ENCODE data around the gene MTHFSD.

MTHFSD gene

DNA sequence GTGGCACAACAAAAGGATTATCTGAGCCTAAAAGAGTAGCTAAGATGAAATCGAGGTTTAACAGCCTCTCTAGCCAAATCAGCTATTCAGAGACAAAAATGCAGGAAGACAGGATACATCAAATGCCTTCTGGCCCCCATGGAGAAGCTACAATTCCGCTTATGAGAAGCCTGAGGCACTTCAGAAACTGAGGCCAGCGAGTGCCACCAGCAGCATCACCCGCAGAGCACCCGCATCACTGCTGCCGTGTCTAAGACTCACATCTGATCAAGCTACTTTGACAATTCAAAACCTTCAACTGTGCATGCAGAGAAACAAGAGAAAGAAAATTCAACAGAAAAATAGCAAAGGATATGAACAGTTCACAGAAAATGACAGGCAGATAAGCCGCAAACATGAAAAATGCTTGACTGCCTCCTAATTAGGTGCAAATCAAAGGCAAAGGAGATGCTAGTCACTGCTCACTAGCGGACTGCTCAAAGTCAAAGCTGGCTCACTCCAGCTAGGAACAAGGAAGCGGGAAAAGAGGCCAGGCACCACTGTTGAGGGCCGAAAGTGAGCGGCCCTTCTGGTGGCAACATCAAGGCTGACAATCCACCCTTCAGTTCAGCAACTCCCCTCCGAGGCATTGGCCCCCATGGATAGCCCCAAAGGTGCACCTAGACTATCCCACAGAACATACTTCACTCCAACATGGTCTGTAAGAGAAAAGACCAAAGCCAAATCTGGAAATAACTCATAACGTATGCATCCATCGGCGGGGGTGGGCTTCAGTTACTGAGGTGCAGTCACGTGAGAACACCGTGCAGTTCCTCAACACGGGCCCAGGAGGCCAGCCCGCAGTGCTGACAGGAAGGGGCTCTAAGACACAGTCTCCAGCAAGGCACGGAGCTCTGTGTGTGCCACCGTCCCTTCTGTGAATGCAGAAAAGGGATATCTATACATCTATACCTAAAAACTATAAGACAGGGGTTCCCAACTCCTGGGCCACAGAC is 12.0 kb downstream of the MTHFSD start:
- Histone ChIP-seq H3K36me3 (ENCODE audit: insufficient read depth, low read length) (peaks cover 62% of the 10 kb centered on the region), H3K4me1 (ENCODE audit: insufficient read depth, low read length) (no peaks in the 10 kb centered on the region), H3K27me3 (ENCODE audit: insufficient read depth, low read length) (no peaks in the 10 kb centered on the region), H3K9me3 (ENCODE audit: insufficient read depth, low read depth, low read length) (no peaks in the 10 kb centered on the region), H3K27ac (ENCODE audit: low read depth, low read length) (no peak overlapping the region), H3K4me3 (ENCODE audit: low read length) (no peak overlapping the region), H3K9ac (ENCODE audit: low read depth, low read length) (no peak overlapping the region)
- WGBS = 95% methylated on average over 21 of the region's 21 CpGs

DNA sequence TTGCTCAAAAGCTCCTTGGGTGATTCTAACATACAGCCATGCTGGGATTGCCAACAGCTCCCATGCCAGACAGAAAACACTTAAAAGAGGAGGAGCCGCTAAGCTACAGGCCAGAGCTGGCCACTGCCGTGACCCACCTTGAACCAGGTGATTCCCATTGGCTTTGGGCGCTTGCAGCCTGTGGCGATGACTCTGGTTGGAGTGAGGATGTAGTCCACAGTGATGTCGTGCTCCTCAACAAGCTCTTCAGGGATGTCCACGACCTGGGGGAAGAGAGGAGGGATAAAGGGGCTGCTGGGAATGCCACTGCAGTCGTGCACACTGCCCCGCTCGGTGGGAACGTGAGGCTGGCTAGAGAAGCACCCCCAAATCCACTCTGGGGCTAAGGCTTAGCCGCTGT is 13.5 kb downstream of the MTHFSD start:
- H3K27me3 ChIP-seq (ENCODE audit: insufficient read depth, low read length) = no peaks in the 10 kb centered on the region
- H3K9ac ChIP-seq (ENCODE audit: low read depth, low read length) = no peak overlapping the region
- no peak overlapping the region for H3K4me3 ChIP-seq (ENCODE audit: low read length)
- no peak overlapping the region for H3K27ac ChIP-seq (ENCODE audit: low read depth, low read length)
- peaks cover 58% of the 10 kb centered on the region for H3K36me3 ChIP-seq (ENCODE audit: insufficient read depth, low read length)
- 97% methylated on average over 11 of the region's 11 CpGs for WGBS
- no peaks in the 10 kb centered on the region for H3K4me1 ChIP-seq (ENCODE audit: insufficient read depth, low read length)
- H3K9me3 ChIP-seq (ENCODE audit: insufficient read depth, low read depth, low read length) = no peaks in the 10 kb centered on the region

DNA sequence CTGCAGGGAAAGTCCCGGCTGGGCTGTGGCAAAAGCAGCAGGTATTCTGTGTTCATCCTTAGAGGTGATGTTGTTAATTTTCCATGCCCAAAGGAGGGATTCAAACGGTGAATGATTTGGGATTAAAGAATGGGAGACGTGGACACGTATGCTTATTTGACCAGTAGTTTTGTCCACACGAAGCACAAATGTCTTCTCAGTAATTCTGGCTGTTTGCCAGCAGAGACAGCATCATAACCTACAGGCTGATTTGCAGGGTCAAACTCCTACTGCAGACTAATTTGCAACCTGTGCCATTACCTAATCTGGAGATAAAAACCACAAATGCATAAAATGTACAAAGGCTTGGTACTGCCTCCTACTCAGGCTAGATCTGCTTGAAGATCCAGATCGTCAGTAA is 14.1 kb downstream of the MTHFSD start:
- H3K4me3 ChIP-seq (ENCODE audit: low read length) = no peak overlapping the region
- 91% methylated on average over 6 of the region's 6 CpGs for WGBS
- H3K9me3 ChIP-seq (ENCODE audit: insufficient read depth, low read depth, low read length) = no peaks in the 10 kb centered on the region
- no peaks in the 10 kb centered on the region for H3K4me1 ChIP-seq (ENCODE audit: insufficient read depth, low read length)
- H3K27me3 ChIP-seq (ENCODE audit: insufficient read depth, low read length) = no peaks in the 10 kb centered on the region
- peaks cover 54% of the 10 kb centered on the region for H3K36me3 ChIP-seq (ENCODE audit: insufficient read depth, low read length)
- no peak overlapping the region for H3K9ac ChIP-seq (ENCODE audit: low read depth, low read length)
- H3K27ac ChIP-seq (ENCODE audit: low read depth, low read length) = no peak overlapping the region

DNA sequence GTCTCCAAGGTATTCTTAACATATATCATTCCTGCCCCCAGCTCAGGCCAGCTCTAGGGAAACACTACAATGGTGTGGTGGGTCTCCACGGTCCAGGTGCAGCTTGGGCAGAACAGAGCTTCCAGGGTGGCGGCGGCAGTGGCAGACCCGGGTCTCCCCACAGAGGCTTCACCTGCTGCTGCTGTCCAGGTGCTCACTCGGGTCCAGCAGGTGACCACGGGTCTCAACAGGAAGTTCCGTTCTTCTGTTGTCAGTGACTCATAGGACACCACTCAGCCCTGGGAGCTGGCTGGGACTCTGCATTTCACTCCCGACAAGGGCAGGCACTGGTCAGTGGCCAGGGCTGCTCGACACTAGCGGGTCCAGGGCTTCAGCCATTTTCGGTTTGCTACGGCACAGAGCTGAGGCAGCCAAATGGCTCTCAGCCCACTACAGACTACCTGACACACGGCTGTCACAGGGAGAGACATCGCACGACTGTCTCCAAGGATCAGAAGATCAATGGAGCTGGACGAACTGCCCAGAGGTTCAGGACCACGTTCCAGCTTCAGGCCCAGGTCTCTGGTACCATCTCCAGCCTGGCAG is 16.7 kb downstream of the MTHFSD start:
- Histone ChIP-seq H3K36me3 (ENCODE audit: insufficient read depth, low read length) (peaks cover 48% of the 10 kb centered on the region), H3K4me3 (ENCODE audit: low read length) (no peak overlapping the region), H3K9me3 (ENCODE audit: insufficient read depth, low read depth, low read length) (no peaks in the 10 kb centered on the region), H3K4me1 (ENCODE audit: insufficient read depth, low read length) (no peaks in the 10 kb centered on the region), H3K27me3 (ENCODE audit: insufficient read depth, low read length) (no peaks in the 10 kb centered on the region), H3K27ac (ENCODE audit: low read depth, low read length) (no peak overlapping the region), H3K9ac (ENCODE audit: low read depth, low read length) (no peak overlapping the region)
- WGBS = 94% methylated on average over 17 of the region's 17 CpGs

DNA sequence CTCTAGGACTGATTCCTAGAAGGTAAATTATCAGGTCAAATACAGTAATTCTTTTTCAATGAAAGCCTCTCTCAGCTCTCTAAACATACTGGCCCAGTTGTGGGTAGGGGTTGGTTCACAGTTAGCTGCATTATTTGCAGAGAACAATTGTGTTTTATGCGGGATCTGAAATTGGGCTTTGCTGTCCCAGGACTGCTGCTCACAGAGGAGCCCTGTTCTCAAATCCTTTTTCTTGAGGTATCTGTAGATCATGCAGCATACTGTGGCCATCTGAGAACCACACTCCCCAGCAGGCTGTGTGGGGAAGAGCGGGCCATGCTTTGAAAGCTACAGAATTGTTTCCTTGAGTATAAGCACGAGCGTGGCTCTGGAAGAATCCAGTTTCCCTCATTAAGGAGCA is 17.5 kb downstream of the MTHFSD start:
- 97% methylated on average over 4 of the region's 4 CpGs for WGBS
- no peaks in the 10 kb centered on the region for H3K4me1 ChIP-seq (ENCODE audit: insufficient read depth, low read length)
- H3K9me3 ChIP-seq (ENCODE audit: insufficient read depth, low read depth, low read length) = no peaks in the 10 kb centered on the region
- H3K4me3 ChIP-seq (ENCODE audit: low read length) = no peak overlapping the region
- H3K27ac ChIP-seq (ENCODE audit: low read depth, low read length) = no peak overlapping the region
- no peak overlapping the region for H3K9ac ChIP-seq (ENCODE audit: low read depth, low read length)
- H3K27me3 ChIP-seq (ENCODE audit: insufficient read depth, low read length) = no peaks in the 10 kb centered on the region
- peaks cover 48% of the 10 kb centered on the region for H3K36me3 ChIP-seq (ENCODE audit: insufficient read depth, low read length)

DNA sequence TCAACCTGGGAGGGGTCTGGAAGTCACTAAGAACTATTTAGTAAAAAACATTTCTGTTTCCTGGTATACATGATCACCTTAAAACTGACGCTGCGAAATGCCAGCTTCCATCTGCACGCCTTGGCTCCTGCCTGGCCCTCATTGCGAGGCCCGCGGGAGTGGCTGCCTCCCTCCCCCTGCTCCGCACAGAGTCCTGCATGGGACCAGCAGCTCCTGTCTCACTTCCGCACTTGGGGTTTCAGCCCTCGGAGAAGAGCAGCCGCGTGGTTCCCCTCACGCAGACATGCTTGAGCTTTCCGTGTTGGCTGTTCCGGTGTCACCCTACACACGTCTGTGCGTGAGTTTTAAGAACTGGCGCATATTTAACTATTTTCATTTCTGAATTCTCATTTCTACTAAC is 18.4 kb downstream of the MTHFSD start:
- H3K27ac ChIP-seq (ENCODE audit: low read depth, low read length) = no peak overlapping the region
- no peaks in the 10 kb centered on the region for H3K4me1 ChIP-seq (ENCODE audit: insufficient read depth, low read length)
- peaks cover 40% of the 10 kb centered on the region for H3K36me3 ChIP-seq (ENCODE audit: insufficient read depth, low read length)
- no peak overlapping the region for H3K4me3 ChIP-seq (ENCODE audit: low read length)
- no peaks in the 10 kb centered on the region for H3K27me3 ChIP-seq (ENCODE audit: insufficient read depth, low read length)
- H3K9ac ChIP-seq (ENCODE audit: low read depth, low read length) = no peak overlapping the region
- no peaks in the 10 kb centered on the region for H3K9me3 ChIP-seq (ENCODE audit: insufficient read depth, low read depth, low read length)
- 95% methylated on average over 17 of the region's 17 CpGs for WGBS

DNA sequence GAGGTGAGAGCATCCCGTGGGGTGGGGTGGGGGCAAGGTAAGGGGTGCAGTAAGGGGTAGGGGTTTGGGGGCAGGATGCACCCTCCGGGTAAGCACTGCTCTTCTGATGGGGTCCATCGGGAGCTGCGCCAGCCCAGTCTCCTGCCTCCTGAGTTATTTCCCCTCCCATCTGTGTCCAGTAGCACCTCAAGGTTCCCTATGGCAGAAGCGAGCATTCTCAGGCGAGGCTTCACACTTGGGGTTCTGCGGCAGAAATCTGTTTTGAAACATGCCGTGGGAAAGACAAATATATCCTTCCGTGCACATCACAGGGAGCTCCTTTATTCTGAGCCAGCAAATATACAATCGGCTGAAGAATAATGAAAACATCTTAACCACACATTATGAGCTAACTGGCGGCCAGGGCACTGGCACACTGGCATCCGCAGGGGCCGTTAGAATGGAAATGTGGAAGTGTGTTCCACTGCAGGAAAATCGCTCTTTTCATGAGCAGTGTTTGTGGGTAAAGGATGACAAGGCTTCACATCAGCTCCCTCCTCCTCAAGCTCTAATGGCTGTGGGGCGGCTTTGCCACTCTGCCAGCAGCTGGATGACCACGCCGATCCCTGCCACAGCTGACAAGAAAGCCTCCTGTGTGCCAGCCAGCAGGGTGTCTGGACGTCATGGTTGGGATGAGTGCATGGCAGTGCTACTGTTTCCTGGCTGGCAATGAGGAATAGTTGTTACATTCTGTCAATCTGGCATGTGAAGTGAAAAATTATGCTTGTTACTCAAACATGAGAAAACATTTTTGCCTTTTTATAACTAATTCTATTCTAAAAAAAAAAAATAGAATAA is 20.0 kb downstream of the MTHFSD start:
- no peaks in the 10 kb centered on the region for H3K27me3 ChIP-seq (ENCODE audit: insufficient read depth, low read length)
- no peak overlapping the region for H3K4me3 ChIP-seq (ENCODE audit: low read length)
- 88% methylated on average over 18 of the region's 18 CpGs for WGBS
- H3K36me3 ChIP-seq (ENCODE audit: insufficient read depth, low read length) = peaks cover 26% of the 10 kb centered on the region
- no peak overlapping the region for H3K27ac ChIP-seq (ENCODE audit: low read depth, low read length)
- H3K9me3 ChIP-seq (ENCODE audit: insufficient read depth, low read depth, low read length) = no peaks in the 10 kb centered on the region
- H3K9ac ChIP-seq (ENCODE audit: low read depth, low read length) = no peak overlapping the region
- no peaks in the 10 kb centered on the region for H3K4me1 ChIP-seq (ENCODE audit: insufficient read depth, low read length)

DNA sequence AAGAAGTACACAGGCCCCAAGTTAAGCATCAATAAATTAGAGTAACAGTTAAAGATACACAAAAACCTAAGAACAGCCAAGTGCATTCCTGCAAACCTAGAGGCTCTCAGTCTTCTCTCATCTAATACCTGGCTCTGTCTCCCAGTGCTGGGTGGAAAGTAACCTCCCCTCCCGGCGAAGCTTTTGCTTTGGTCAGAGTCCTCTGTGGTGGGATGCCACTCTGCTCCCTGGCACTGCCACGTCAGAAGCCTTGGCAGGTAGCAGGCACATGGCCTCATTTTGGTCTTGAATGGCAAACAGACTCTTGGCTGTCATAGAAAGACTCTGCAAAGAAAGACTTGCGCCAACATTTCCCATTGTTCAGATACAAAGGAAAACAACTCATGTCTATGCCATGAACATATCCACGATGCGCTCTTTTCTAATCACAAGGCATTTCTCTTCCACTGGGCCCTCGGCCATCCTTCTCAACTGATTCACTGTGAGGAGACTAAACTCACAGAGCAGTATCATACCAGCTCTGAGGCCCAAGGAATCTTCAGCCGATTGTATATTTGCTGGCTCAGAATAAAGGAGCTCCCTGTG is 21.2 kb downstream of the MTHFSD start:
- H3K9ac ChIP-seq (ENCODE audit: low read depth, low read length) = no peak overlapping the region
- H3K27me3 ChIP-seq (ENCODE audit: insufficient read depth, low read length) = no peaks in the 10 kb centered on the region
- no peak overlapping the region for H3K4me3 ChIP-seq (ENCODE audit: low read length)
- H3K36me3 ChIP-seq (ENCODE audit: insufficient read depth, low read length) = peaks cover 15% of the 10 kb centered on the region
- 93% methylated on average over 8 of the region's 8 CpGs for WGBS
- no peak overlapping the region for H3K27ac ChIP-seq (ENCODE audit: low read depth, low read length)
- H3K9me3 ChIP-seq (ENCODE audit: insufficient read depth, low read depth, low read length) = no peaks in the 10 kb centered on the region
- H3K4me1 ChIP-seq (ENCODE audit: insufficient read depth, low read length) = no peaks in the 10 kb centered on the region

DNA sequence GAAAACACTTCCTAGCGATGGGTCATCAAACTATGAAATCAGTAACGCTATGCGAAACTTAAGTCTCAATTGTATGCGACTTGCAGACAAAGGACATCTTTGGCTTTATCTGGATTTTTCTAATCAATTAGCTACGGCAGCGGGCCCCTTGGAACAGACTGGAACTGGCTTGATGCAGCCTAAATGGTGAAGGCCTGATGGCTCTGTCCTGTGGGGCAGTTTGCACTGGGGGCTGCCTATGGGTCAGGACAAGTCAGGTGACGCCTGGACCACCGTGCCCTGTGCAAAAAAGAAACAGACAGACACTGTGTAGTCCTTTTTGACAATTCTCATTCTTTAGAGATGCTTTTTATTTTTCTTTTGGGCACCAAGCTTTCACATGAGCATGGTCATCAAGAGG is 22.0 kb downstream of the MTHFSD start:
- H3K36me3 ChIP-seq (ENCODE audit: insufficient read depth, low read length) = peaks cover 8% of the 10 kb centered on the region
- H3K4me1 ChIP-seq (ENCODE audit: insufficient read depth, low read length) = no peaks in the 10 kb centered on the region
- H3K4me3 ChIP-seq (ENCODE audit: low read length) = no peak overlapping the region
- H3K9ac ChIP-seq (ENCODE audit: low read depth, low read length) = no peak overlapping the region
- H3K9me3 ChIP-seq (ENCODE audit: insufficient read depth, low read depth, low read length) = no peaks in the 10 kb centered on the region
- H3K27me3 ChIP-seq (ENCODE audit: insufficient read depth, low read length) = no peaks in the 10 kb centered on the region
- 95% methylated on average over 8 of the region's 8 CpGs for WGBS
- no peak overlapping the region for H3K27ac ChIP-seq (ENCODE audit: low read depth, low read length)

DNA sequence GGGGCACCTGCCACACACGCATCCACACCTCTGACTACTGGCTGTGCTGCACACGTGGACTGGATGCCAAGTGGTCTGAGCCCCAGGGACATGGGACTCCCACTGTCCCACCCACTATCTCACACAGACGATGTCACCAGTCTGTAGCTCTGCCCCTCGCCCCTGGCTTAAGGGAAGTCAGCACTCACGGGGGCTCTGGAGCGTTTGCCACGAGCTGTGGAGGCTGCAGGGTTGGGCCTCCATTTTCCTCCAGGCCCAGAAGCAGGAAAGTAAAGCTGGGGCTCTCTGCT is 22.6 kb downstream of the MTHFSD start:
- Histone ChIP-seq H3K36me3 (ENCODE audit: insufficient read depth, low read length) (peaks cover 4% of the 10 kb centered on the region; the same call in 1 of the 2 replicates), H3K4me1 (ENCODE audit: insufficient read depth, low read length) (no peaks in the 10 kb centered on the region), H3K27ac (ENCODE audit: low read depth, low read length) (no peak overlapping the region), H3K4me3 (ENCODE audit: low read length) (no peak overlapping the region), H3K27me3 (ENCODE audit: insufficient read depth, low read length) (no peaks in the 10 kb centered on the region), H3K9ac (ENCODE audit: low read depth, low read length) (no peak overlapping the region), H3K9me3 (ENCODE audit: insufficient read depth, low read depth, low read length) (no peaks in the 10 kb centered on the region)
- 94% methylated on average over 7 of the region's 7 CpGs for WGBS
